ENCODE measurements around the gene PPM1H.

- TF ChIP-seq, protein P1, sequence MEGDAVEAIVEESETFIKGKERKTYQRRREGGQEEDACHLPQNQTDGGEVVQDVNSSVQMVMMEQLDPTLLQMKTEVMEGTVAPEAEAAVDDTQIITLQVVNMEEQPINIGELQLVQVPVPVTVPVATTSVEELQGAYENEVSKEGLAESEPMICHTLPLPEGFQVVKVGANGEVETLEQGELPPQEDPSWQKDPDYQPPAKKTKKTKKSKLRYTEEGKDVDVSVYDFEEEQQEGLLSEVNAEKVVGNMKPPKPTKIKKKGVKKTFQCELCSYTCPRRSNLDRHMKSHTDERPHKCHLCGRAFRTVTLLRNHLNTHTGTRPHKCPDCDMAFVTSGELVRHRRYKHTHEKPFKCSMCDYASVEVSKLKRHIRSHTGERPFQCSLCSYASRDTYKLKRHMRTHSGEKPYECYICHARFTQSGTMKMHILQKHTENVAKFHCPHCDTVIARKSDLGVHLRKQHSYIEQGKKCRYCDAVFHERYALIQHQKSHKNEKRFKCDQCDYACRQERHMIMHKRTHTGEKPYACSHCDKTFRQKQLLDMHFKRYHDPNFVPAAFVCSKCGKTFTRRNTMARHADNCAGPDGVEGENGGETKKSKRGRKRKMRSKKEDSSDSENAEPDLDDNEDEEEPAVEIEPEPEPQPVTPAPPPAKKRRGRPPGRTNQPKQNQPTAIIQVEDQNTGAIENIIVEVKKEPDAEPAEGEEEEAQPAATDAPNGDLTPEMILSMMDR (IDR thresholded peaks at IDR 0.05 in 4 of 5, conservative IDR thresholded peaks at IDR 0.05 in 1 of 5) = no peak
- no peak for TF ChIP-seq POLR2A (IDR thresholded peaks at IDR 0.05)
Measured at GRCh38 chr12:62983594-62983993, 48.6 kb upstream of the PPM1H start.

Data from gastrocnemius medialis (tissue), 4 donors.